Endothelial cell of umbilical vein (primary cell): ENCODE data around the gene GRM5. TPM values are rescaled to one million over a fixed set of nuclear protein-coding genes. Genes with fewer than 3 reads are reported as not detected.

ENCODE experiments used
- BruUV-seq: library from RNA; stranded (reverse); fragments of 400-500 nt; replicated peaks from 2 replicates; lab custom pipeline; 2021; lab: Mats Ljungman, UMichigan
- CTCF ChIA-PET: fragments of 300-600, 350-600 bp; sonication (Branson Sonifier 250); formaldehyde crosslinking; loops from one replicate; lab custom pipeline; 2021; ENCODE audit warnings: antibody characterized with exemption, inconsistent platforms; lab: Charles Lee
- POLR2A ChIA-PET: fragments of 300-600, 350-600 bp; sonication (Branson Sonifier 250); formaldehyde crosslinking; loops from one replicate; lab custom pipeline; 2021; ENCODE audit warnings: antibody characterized with exemption, inconsistent platforms; lab: Charles Lee
- DNase-seq: peaks from one replicate; pipeline ENCODE4 v3.0.0-alpha.2; 2011; ENCODE audit warnings: low read depth, low spot score
- FAIRE-seq: peaks from 2 replicates; lab custom pipeline; 2011; peaks lifted over from hg19 to GRCh38; lab: Jason Lieb, UNC
- H2AFZ ChIP-seq: 2 replicates; pipeline ENCODE4 v1.6.0; 2012; ENCODE audit warnings: low read depth, low read length, control low read depth, inconsistent platforms
- H3K27ac ChIP-seq: 2 replicates; pipeline ENCODE4 v1.5.1; 2011; ENCODE audit warnings: low read depth, mild to moderate bottlenecking, control low read depth, low read length, moderate library complexity; ENCODE audit not compliant: insufficient read depth
- H3K27me3 ChIP-seq, 2 experiments: 2 replicates each; pipeline versions ENCODE4 v1.6.0 to v1.6.1; 2011; ENCODE audit warnings: low read length in 2 of 2, mixed read lengths in 1 of 2; ENCODE audit not compliant: control insufficient read depth in 2 of 2, insufficient read depth in 2 of 2
- H3K36me3 ChIP-seq, 2 experiments: 2 replicates in 1 of 2; 3 replicates in 1 of 2; pipeline ENCODE4 v1.5.1; 2011; ENCODE audit warnings: low read length in 2 of 2, mild to moderate bottlenecking in 1 of 2, moderate library complexity in 1 of 2; ENCODE audit not compliant: control insufficient read depth in 2 of 2, insufficient read depth in 2 of 2; ENCODE audit errors: extremely low read depth in 1 of 2
- H3K4me1 ChIP-seq: 3 replicates; pipeline ENCODE4 v1.5.1; 2011; ENCODE audit warnings: mild to moderate bottlenecking, low read length; ENCODE audit not compliant: control insufficient read depth, insufficient read depth; ENCODE audit errors: extremely low read depth
- H3K4me2 ChIP-seq: 2 replicates; pipeline ENCODE4 v1.6.1; 2011; ENCODE audit warnings: low read length, control low read depth, mixed read lengths; ENCODE audit not compliant: insufficient read depth
- H3K4me3 ChIP-seq, 3 experiments: fragments of 200-600 bp in 1 of 3; sonication (generic), shearing (Covaris generic) in 1 of 3; replicated peaks in 1 of 3; 2 replicates each; pipeline ENCODE4 v1.5.1; 2011 to 2016; ENCODE audit warnings: control low read depth in 3 of 3, low read length in 3 of 3, mild to moderate bottlenecking in 2 of 3, inconsistent platforms in 1 of 3, low read depth in 1 of 3, moderate library complexity in 1 of 3; ENCODE audit not compliant: insufficient read depth in 1 of 3
- H3K79me2 ChIP-seq: 2 replicates; pipeline ENCODE4 v1.6.0; 2012; ENCODE audit warnings: low read length, inconsistent platforms; ENCODE audit not compliant: control insufficient read depth, insufficient read depth
- H3K9ac ChIP-seq: replicated peaks from 2 replicates; pipeline ENCODE3; 2011; ENCODE audit warnings: low read length, control low read depth; ENCODE audit not compliant: insufficient read depth; ENCODE audit errors: extremely low read depth
- H3K9me1 ChIP-seq: replicated peaks from 3 replicates; pipeline ENCODE4 v1.6.0; 2011; ENCODE audit warnings: mild to moderate bottlenecking, low read length; ENCODE audit not compliant: control insufficient read depth, insufficient read depth; ENCODE audit errors: extremely low read depth
- H3K9me3 ChIP-seq: replicated peaks from 2 replicates; pipeline ENCODE4 v1.5.1; 2012; ENCODE audit warnings: low read length, inconsistent platforms; ENCODE audit not compliant: control insufficient read depth, insufficient read depth
- H4K20me1 ChIP-seq: replicated peaks from 2 replicates; pipeline ENCODE3; 2011; ENCODE audit warnings: mild to moderate bottlenecking, low read length; ENCODE audit not compliant: control insufficient read depth, insufficient read depth; ENCODE audit errors: extremely low read depth
- EZH2 ChIP-seq: IDR thresholded peaks from 2 replicates; pipeline ENCODE4 v1.6.1; 2012; ENCODE audit warnings: borderline replicate concordance, low read depth, mild to moderate bottlenecking, moderate library complexity, low read length, inconsistent platforms; ENCODE audit not compliant: severe bottlenecking
- FOS ChIP-seq: IDR thresholded peaks from 2 replicates; pipeline ENCODE4 v1.6.1; 2011; ENCODE audit warnings: mild to moderate bottlenecking, low read length, moderate library complexity, borderline replicate concordance; ENCODE audit not compliant: insufficient read depth
- GATA2 ChIP-seq: IDR thresholded peaks from 2 replicates; pipeline ENCODE4 v1.7.0; 2011; ENCODE audit warnings: low read depth, mild to moderate bottlenecking, moderate library complexity, mixed read lengths, low read length; ENCODE audit not compliant: insufficient read length, insufficient read depth
- JUN ChIP-seq: IDR thresholded peaks from 2 replicates; pipeline ENCODE4 v1.6.1; 2011; ENCODE audit warnings: borderline replicate concordance, low read depth; ENCODE audit not compliant: insufficient read length, insufficient read depth
- MAX ChIP-seq: IDR thresholded peaks from 2 replicates; pipeline ENCODE4 v1.6.1; 2011; ENCODE audit not compliant: insufficient read depth, insufficient read length
- MYC ChIP-seq: IDR thresholded peaks from one replicate; pipeline ENCODE4 v1.6.1; 2011; ENCODE audit warnings: mild to moderate bottlenecking, low read depth, low read length
- POLR2A ChIP-seq: IDR thresholded peaks from 2 replicates; pipeline ENCODE4 v1.6.1; 2012; ENCODE audit warnings: low read depth, mild to moderate bottlenecking, control low read depth, low read length
- POLR2AphosphoS5 ChIP-seq: IDR thresholded peaks from 2 replicates; pipeline ENCODE4 v1.6.1; 2012; ENCODE audit warnings: low read depth, mild to moderate bottlenecking, control low read depth, low read length, moderate library complexity; ENCODE audit not compliant: insufficient read depth
- dilution Hi-C: fragments of 300-500 bp; cut with MboI; formaldehyde crosslinking; loops from one replicate; pipeline ENCODE4 v1.15.0; 2019; ENCODE audit warnings: low sequenced_read_pairs; ENCODE audit not compliant: extremely low pct_ligation_motif_present
- intact Hi-C: fragments of 100-400 bp; cut with micrococcal nuclease; formaldehyde crosslinking; loops from one replicate; pipeline ENCODE4 v1.10.0; 2022
- polyA plus RNA-seq, 4 experiments: library from polyadenylated mRNA; depleted of rRNA in 3 of 4; stranded (reverse) in 3 of 4; unstranded in 1 of 4; fragments of >200 nt; gene quantifications; 2 replicates each; pipeline versions ENCODE4 v1.2.1 to v1.2.3, GENCODE V29; 2011 to 2012; ENCODE audit warnings: missing spikeins in 1 of 4
- total RNA-seq: library from RNA; stranded (reverse); gene quantifications from 2 replicates; pipeline ENCODE4 v1.2.3, GENCODE V29; 2021

GRM5 gene
- total and polyA plus RNA-seq, 2 donors (not counting 3 experiments of a cell fraction or from before 2014, with no cell fraction given): 0.10 to 0.11 TPM

GRCh38 chr11:88494848-88495247 lies 570.9 kb downstream of the GRM5 start:
- Histone ChIP-seq H3K9ac (no peak overlapping the region), H3K9me1 (no peaks in the 10 kb centered on the region), H3K9me3 (no peaks in the 10 kb centered on the region), H3K79me2 (no peaks in the 10 kb centered on the region), H3K27me3 (no peaks in the 10 kb centered on the region), H3K4me2 (no peak overlapping the region), H3K36me3 (no peaks in the 10 kb centered on the region), H3K4me3 (no peak overlapping the region), H2AFZ (no peak overlapping the region), H4K20me1 (no peaks in the 10 kb centered on the region), H3K4me1 (no peaks in the 10 kb centered on the region), H3K27ac (no peak overlapping the region)
- FAIRE-seq (no peak), DNase-seq (no peak)
- intact Hi-C loops (no loop called here), dilution Hi-C loops (no loop called here)
- ChIA-PET CTCF (interaction anchor here (1.0 to 4.1 kb wide), 2 partner anchors 10 to 49 kb away, joined by 3 to 26 read pairs; no protein-coding TSS in a partner anchor), POLR2A (no interaction called here)
- no TSS peak for BruUV-seq
- TF ChIP-seq MYC: no peak
- no peak for TF ChIP-seq EZH2
- TF ChIP-seq GATA2: no peak
- no peak for TF ChIP-seq FOS
- no peak for TF ChIP-seq POLR2AphosphoS5
- TF ChIP-seq JUN: no peak
- TF ChIP-seq MAX: no peak

- ChIA-PET POLR2A (no interaction called here), CTCF (interaction anchor here (1.1 kb wide), 1 partner anchor 56 kb away, joined by 3 read pairs; no protein-coding TSS in a partner anchor)
- Histone ChIP-seq H3K36me3 (no peaks in the 10 kb centered on the region), H3K9me3 (no peaks in the 10 kb centered on the region), H3K27ac (no peak overlapping the region), H3K9me1 (no peaks in the 10 kb centered on the region), H3K9ac (no peak overlapping the region), H3K79me2 (no peaks in the 10 kb centered on the region), H2AFZ (no peak overlapping the region), H3K4me3 (no peak overlapping the region), H4K20me1 (no peaks in the 10 kb centered on the region), H3K27me3 (no peaks in the 10 kb centered on the region), H3K4me2 (no peak overlapping the region), H3K4me1 (no peaks in the 10 kb centered on the region)
- DNase-seq (no peak), FAIRE-seq (no peak)
- intact Hi-C loops (no loop called here), dilution Hi-C loops (no loop called here)
- TF ChIP-seq POLR2A (no peak), MYC (no peak), GATA2 (no peak), FOS (no peak)
- BruUV-seq: no TSS peak
Observed at GRCh38 chr11:88491674-88492073, 574.1 kb downstream of the GRM5 start.
